H1 (cell line): ENCODE results near the gene ARMC9. TPM values are rescaled to one million over a fixed set of nuclear protein-coding genes. Genes with fewer than 3 reads are reported as not detected.

ENCODE experiments used
- CTCF ChIA-PET: fragments of 300-600 bp; sonication (Branson Sonifier 250); formaldehyde crosslinking; loops from one replicate; lab custom pipeline; 2021; ENCODE audit not compliant: partially characterized antibody; lab: Charles Lee
- POLR2A ChIA-PET: fragments of 300-600 bp; sonication (Branson Sonifier 250); formaldehyde crosslinking; loops from one replicate; lab custom pipeline; 2021; ENCODE audit warnings: inconsistent platforms; ENCODE audit not compliant: partially characterized antibody; lab: Charles Lee
- DNase-seq, 2 experiments: peaks; one replicate each; pipeline versions ENCODE4 v3.0.0 to v3.0.0-alpha.2; 2010 to 2022; ENCODE audit warnings: low spot score in 2 of 2, low read depth in 1 of 2, mixed read lengths in 1 of 2
- FAIRE-seq: peaks from 2 replicates; lab custom pipeline; 2011; peaks lifted over from hg19 to GRCh38; lab: Jason Lieb, UNC
- H2AFZ ChIP-seq: 2 replicates; pipeline ENCODE4 v1.8.1; 2012; ENCODE audit warnings: low read length, inconsistent platforms
- H2AK5ac ChIP-seq: 2 replicates; pipeline ENCODE4 v1.6.1; 2013; ENCODE audit warnings: low read depth, low read length
- H2BK120ac ChIP-seq: replicated peaks from 2 replicates; pipeline ENCODE3; 2013; ENCODE audit warnings: low read depth, low read length, inconsistent platforms
- H2BK12ac ChIP-seq: 2 replicates; pipeline ENCODE4 v1.6.1; 2013; ENCODE audit warnings: low read depth, low read length
- H2BK15ac ChIP-seq: 2 replicates; pipeline ENCODE4 v1.6.1; 2013; ENCODE audit warnings: low read length
- H2BK20ac ChIP-seq: 2 replicates; pipeline ENCODE4 v1.6.1; 2013; ENCODE audit warnings: low read length
- H2BK5ac ChIP-seq: 2 replicates; pipeline ENCODE4 v1.6.1; 2013; ENCODE audit warnings: low read depth, low read length
- H3K14ac ChIP-seq: 2 replicates; pipeline ENCODE4 v1.6.1; 2013; ENCODE audit warnings: inconsistent platforms; ENCODE audit not compliant: insufficient read length
- H3K18ac ChIP-seq: 2 replicates; pipeline ENCODE4 v1.6.1; 2013; ENCODE audit warnings: low read length; ENCODE audit errors: extremely low read depth
- H3K23ac ChIP-seq: 2 replicates; pipeline ENCODE4 v1.6.1; 2013; ENCODE audit warnings: inconsistent platforms; ENCODE audit not compliant: insufficient read length
- H3K23me2 ChIP-seq: 2 replicates; pipeline ENCODE4 v1.6.1; 2013; ENCODE audit warnings: low read depth, low read length
- H3K27ac ChIP-seq: 2 replicates; pipeline ENCODE4 v1.6.1; 2011; ENCODE audit warnings: low read depth, low read length, inconsistent platforms
- H3K27me3 ChIP-seq, 4 experiments: replicated peaks in 1 of 4; 1 replicate in 1 of 4; 2 replicates in 3 of 4; pipeline versions ENCODE4 v1.6.1 to v1.8.1; 2011 to 2013; ENCODE audit warnings: low read length in 3 of 4, mild to moderate bottlenecking in 3 of 4, inconsistent platforms in 2 of 4, mixed read lengths in 2 of 4, moderate library complexity in 1 of 4; ENCODE audit not compliant: control insufficient read depth in 3 of 4, insufficient read depth in 3 of 4; ENCODE audit errors: extremely low read depth in 1 of 4
- H3K36me3 ChIP-seq, 4 experiments: 2 replicates each; pipeline versions ENCODE4 v1.6.1 to v1.8.1; 2011 to 2013; ENCODE audit warnings: mild to moderate bottlenecking in 4 of 4, low read length in 3 of 4, moderate library complexity in 2 of 4, control low read depth in 1 of 4, inconsistent platforms in 1 of 4; ENCODE audit not compliant: insufficient read depth in 4 of 4, control insufficient read depth in 2 of 4
- H3K4ac ChIP-seq: replicated peaks from 2 replicates; pipeline ENCODE3; 2013; ENCODE audit warnings: low read length, low read depth, mixed read lengths, inconsistent platforms; ENCODE audit not compliant: insufficient read length
- H3K4me1 ChIP-seq, 4 experiments: replicated peaks in 1 of 4; 1 replicate in 1 of 4; 2 replicates in 3 of 4; pipeline versions ENCODE4 v1.6.1 to v1.8.1; 2011 to 2013; ENCODE audit warnings: low read length in 3 of 4, inconsistent platforms in 2 of 4, mixed read lengths in 1 of 4; ENCODE audit not compliant: insufficient read depth in 4 of 4, control insufficient read depth in 3 of 4
- H3K4me2 ChIP-seq, 2 experiments: 2 replicates each; pipeline versions ENCODE4 v1.6.1 to v1.8.1; 2011 to 2013; ENCODE audit warnings: low read depth in 2 of 2, low read length in 2 of 2, control low read depth in 1 of 2, inconsistent platforms in 1 of 2, mild to moderate bottlenecking in 1 of 2; ENCODE audit not compliant: insufficient read depth in 1 of 2
- H3K4me3 ChIP-seq, 4 experiments: fragments of 200-600, 300-600 bp in 1 of 4; sonication (generic), shearing (Covaris generic), sonication (Bioruptor Twin) in 1 of 4; 2 replicates each; pipeline versions ENCODE4 v1.5.1 to v1.8.1; 2011 to 2016; ENCODE audit warnings: low read length in 4 of 4, low read depth in 3 of 4, control low read depth in 2 of 4, inconsistent platforms in 2 of 4, mild to moderate bottlenecking in 2 of 4, mixed read lengths in 1 of 4, moderate library complexity in 1 of 4; ENCODE audit not compliant: insufficient read depth in 2 of 4; ENCODE audit errors: extremely low read depth in 1 of 4
- H3K56ac ChIP-seq: replicated peaks from 2 replicates; pipeline ENCODE3; 2013; ENCODE audit warnings: low read depth, mild to moderate bottlenecking, mixed read lengths, low read length, inconsistent platforms; ENCODE audit not compliant: insufficient read length
- H3K79me1 ChIP-seq: 2 replicates; pipeline ENCODE4 v1.6.1; 2013; ENCODE audit warnings: low read depth, low read length, control low read depth
- H3K79me2 ChIP-seq, 2 experiments: 2 replicates each; pipeline versions ENCODE4 v1.6.1 to v1.8.1; 2012 to 2013; ENCODE audit warnings: low read length in 2 of 2, mild to moderate bottlenecking in 2 of 2, inconsistent platforms in 1 of 2; ENCODE audit not compliant: insufficient read depth in 2 of 2, control insufficient read depth in 1 of 2
- H3K9ac ChIP-seq, 4 experiments: replicated peaks in 1 of 4; 1 replicate in 1 of 4; 2 replicates in 3 of 4; pipeline versions ENCODE4 v1.6.1 to v1.8.1; 2011 to 2013; ENCODE audit warnings: low read depth in 3 of 4, low read length in 3 of 4, control low read depth in 2 of 4, mild to moderate bottlenecking in 2 of 4, moderate library complexity in 2 of 4, inconsistent platforms in 1 of 4; ENCODE audit errors: extremely low read depth in 1 of 4
- H3K9me3 ChIP-seq, 2 experiments: 2 replicates each; pipeline versions ENCODE4 v1.6.1 to v1.8.1; 2012 to 2013; ENCODE audit warnings: mild to moderate bottlenecking in 2 of 2, moderate library complexity in 2 of 2, control low read depth in 1 of 2, inconsistent platforms in 1 of 2, low read depth in 1 of 2, low read length in 1 of 2, mixed read lengths in 1 of 2; ENCODE audit not compliant: insufficient read depth in 2 of 2
- H4K20me1 ChIP-seq, 2 experiments: replicated peaks in 1 of 2; 2 replicates each; pipeline versions ENCODE3 to v1.8.1; 2011 to 2013; ENCODE audit warnings: inconsistent platforms in 2 of 2, low read length in 2 of 2, mild to moderate bottlenecking in 1 of 2; ENCODE audit not compliant: insufficient read depth in 2 of 2, control insufficient read depth in 1 of 2
- H4K5ac ChIP-seq: 2 replicates; pipeline ENCODE4 v1.6.1; 2013; ENCODE audit warnings: low read length, low read depth, mixed read lengths, inconsistent platforms; ENCODE audit not compliant: insufficient read length
- H4K8ac ChIP-seq: 2 replicates; pipeline ENCODE4 v1.8.0; 2013; ENCODE audit warnings: mild to moderate bottlenecking, moderate library complexity, low read length, inconsistent platforms; ENCODE audit not compliant: insufficient read depth; ENCODE audit errors: extremely low read depth
- H4K91ac ChIP-seq: replicated peaks from 2 replicates; pipeline ENCODE3; 2013; ENCODE audit warnings: low read length, mixed read lengths, inconsistent platforms; ENCODE audit not compliant: insufficient read length
- ATF3 ChIP-seq: IDR thresholded peaks from 2 replicates; pipeline ENCODE4 v1.6.1; 2011; ENCODE audit warnings: low read depth, mild to moderate bottlenecking, low read length; ENCODE audit not compliant: insufficient read depth
- BACH1 ChIP-seq: IDR thresholded peaks from 2 replicates; pipeline ENCODE4 v1.6.1; 2012; ENCODE audit warnings: low read length, improper control_type of control experiment
- TCF12 ChIP-seq: IDR thresholded peaks from 2 replicates; pipeline ENCODE4 v1.6.1; 2011; ENCODE audit warnings: low read depth, mild to moderate bottlenecking, low read length
- polyA plus RNA-seq, 7 experiments: library from polyadenylated mRNA; depleted of rRNA in 3 of 7; stranded (reverse) in 5 of 7; unstranded in 2 of 7; fragments of >200 nt in 5 of 7; fragments of 200-250 nt in 2 of 7; gene quantifications; 1 replicate in 5 of 7; 2 replicates in 1 of 7; 4 replicates in 1 of 7; pipeline versions ENCODE4 v1.2.1 to v1.2.3, GENCODE V29; 2011 to 2013; ENCODE audit warnings: missing spikeins in 2 of 7, mixed read lengths in 2 of 7
- total RNA-seq: library from RNA; stranded (reverse); fragmentation: NEBNext Ultra II Directional; extraction: Animal tissue kit (Norgen Biotek cat#: 25700); gene quantifications from 2 replicates; pipeline ENCODE4 v1.2.1, GENCODE V29; 2021

The ARMC9 gene
- total and polyA plus RNA-seq, 2 of the 8 experiments (the other 6 are each of a cell fraction or from before 2014, with no cell fraction given), result 23.2 to 36.1 TPM

- TF ChIP-seq TCF12, result no peak
- TF ChIP-seq BACH1, result no peak
- no peak for TF ChIP-seq ATF3
- no peak overlapping the region for H2BK20ac ChIP-seq
- no peak overlapping the region for H3K23ac ChIP-seq
- peaks cover 0 to 25% (median 3%) of the 10 kb centered on the region in 4 experiments; a peak in 2 of 8 replicates for H3K36me3 ChIP-seq
- no peak overlapping the region for H3K4me2 ChIP-seq
- no peak overlapping the region for H2AFZ ChIP-seq
- no peaks in the 10 kb centered on the region for H3K9me3 ChIP-seq
- no peaks in the 10 kb centered on the region for H3K23me2 ChIP-seq
- no peak overlapping the region for H2BK12ac ChIP-seq
- H3K79me1 ChIP-seq, result no peaks in the 10 kb centered on the region
- H3K79me2 ChIP-seq, result no peaks in the 10 kb centered on the region
- H4K8ac ChIP-seq, result no peak overlapping the region
- FAIRE-seq (no peak), DNase-seq (no peak)
- H3K4ac ChIP-seq, result no peak overlapping the region
- no peak overlapping the region for H3K14ac ChIP-seq
- POLR2A ChIA-PET, result no interaction called here
- no peak overlapping the region for H4K91ac ChIP-seq
- peaks cover 0 to 7% (median 2%) of the 10 kb centered on the region in 4 experiments; a peak in 3 of 7 replicates for H3K4me1 ChIP-seq
- H3K4me3 ChIP-seq, result no peak overlapping the region
- no peaks in the 10 kb centered on the region for H4K20me1 ChIP-seq
- H2BK120ac ChIP-seq, result no peak overlapping the region
- H3K56ac ChIP-seq, result no peak overlapping the region
- no peak overlapping the region for H3K27ac ChIP-seq
- H3K18ac ChIP-seq, result no peak overlapping the region
- CTCF ChIA-PET, result interaction anchor here (0.6 to 1.3 kb wide), 5 partner anchors 22 to 66 kb away, joined by 3 to 5 read pairs (median 3); no protein-coding TSS in a partner anchor
- H2BK15ac ChIP-seq, result no peak overlapping the region
- no peak overlapping the region for H2BK5ac ChIP-seq
- H2AK5ac ChIP-seq, result no peak overlapping the region
- no peak overlapping the region for H3K9ac ChIP-seq
- no peaks in the 10 kb centered on the region for H3K27me3 ChIP-seq
- H4K5ac ChIP-seq, result no peak overlapping the region
Observed at GRCh38 chr2:231159306-231159705, 39.1 kb upstream of the ARMC9 start.
